Measurements from ENCODE around the gene ZNF296.

The ZNF296 gene

DNA sequence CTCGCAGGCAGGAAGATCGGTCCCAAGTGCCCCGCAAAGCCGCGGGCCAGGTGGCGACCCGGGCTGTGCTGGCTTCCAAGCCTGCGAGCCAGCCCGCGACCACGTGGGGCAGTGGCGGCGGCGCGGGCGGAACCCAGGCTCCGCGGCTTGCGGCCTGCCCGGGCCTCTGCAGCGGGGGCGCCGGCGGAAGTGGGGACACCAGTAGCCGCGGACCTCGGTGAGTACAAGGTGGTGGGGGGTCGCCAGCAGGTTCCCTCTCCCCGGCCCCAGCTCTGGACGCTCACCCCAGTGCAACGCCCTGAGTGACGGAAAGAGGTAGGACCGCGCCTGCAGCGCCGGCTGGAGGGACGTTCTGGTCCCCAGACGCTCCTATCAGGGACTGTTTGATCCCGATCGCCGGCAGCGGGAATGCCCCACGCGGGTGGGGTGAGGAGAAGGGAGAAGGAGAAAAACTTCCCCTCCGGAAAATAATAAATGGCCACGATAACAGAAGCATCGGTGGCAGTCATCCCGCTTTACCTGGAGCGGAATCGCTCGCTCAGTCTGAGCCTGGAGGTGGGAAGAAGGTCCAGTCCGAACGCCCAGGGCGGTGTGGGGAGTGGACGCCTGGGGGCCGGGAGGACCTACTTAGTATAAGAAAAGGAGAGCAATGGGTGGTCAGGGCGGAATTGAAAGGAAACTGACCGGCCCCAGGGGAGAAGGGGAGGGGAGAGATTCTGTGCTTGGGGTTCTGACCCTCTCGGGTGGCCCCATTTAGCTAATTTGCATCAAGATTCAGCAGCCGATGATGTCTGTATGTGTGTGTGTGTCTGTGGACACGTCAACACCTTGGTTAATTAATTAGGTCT, 3.0 kb upstream of the ZNF296 start, which contains the start of gene GEMIN7:
TSS of gene GEMIN7 (plus strand) at position 198 of the 848 bp plus-strand sequence. CDS start 10,855 bp downstream, outside the sequence.
- DNase-seq, result peak; percentile 95

DNA sequence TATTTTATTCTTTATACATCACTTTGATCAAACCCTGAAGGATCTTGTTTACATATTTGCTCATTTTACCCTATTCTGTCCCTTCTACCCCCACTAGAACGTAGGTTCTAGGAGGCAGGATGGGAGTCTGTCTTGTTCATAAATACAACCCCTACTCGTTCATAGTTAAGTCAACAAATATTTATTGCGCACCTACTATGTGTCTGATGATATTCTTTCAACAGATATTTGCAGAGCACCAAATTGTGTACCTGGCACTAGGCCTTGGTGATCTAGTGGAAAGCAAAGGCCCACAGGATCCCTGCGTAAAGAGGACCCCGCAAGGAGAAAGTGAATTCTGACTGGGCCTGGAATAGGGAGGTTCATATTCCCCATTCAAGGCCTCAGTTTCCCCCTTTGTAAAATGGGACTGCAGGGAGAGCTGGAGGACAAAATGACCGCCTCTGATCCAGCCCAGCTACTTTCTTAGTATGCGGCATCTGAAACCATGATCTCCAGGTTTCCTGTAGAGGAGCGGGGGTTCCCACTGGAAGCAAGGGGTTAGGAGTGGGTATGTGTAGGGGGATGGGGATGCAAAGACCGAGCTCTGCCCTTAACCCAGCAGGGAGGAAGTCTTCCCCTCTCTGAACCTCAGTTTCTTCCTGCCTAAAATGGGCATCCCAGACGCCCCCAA, 2.2 kb upstream of the ZNF296 start:
- DNase-seq, result no peak

DNA sequence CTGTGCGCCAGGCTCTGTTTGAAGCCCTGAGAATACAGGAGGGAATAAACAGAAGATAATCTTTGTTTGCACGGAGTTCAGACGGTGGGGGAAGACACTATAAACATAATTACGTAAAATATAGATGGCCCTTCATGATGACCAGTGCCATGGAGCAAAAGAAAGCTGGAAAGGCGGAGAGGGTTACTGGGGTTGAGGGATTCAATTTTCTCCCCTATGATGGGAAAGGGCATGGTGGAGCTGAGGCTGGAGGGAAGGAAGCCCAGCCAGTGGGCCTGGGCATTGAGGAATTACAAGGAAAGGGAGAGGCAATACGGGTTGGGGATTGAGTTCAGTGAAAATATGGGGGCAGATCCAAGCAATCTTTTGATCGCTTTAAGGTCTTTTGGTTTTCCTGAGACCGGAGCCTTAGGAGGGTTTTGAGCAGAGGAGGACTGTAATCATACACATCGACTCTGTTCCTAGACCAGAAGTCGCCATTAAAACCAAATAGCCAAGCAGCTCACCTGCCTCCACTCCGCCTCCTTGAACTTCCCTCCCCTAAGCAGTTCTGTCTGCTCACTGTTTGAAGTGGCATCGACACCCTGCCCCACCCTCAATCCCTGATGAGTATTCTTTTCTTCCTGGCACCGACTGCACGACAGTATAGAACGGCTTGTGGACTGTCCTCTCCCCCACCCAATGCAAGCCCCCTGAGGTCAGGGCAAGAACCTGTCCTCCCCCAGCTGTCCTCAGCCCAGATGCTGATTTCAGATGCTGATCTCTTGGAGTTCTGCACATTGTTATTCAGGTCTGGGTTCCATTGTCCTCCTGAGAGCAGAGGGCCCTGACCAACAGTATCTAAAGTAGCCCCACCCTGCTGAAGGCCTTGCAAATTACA, 813 bp upstream of the ZNF296 start:
- DNase-seq, result no peak

DNA sequence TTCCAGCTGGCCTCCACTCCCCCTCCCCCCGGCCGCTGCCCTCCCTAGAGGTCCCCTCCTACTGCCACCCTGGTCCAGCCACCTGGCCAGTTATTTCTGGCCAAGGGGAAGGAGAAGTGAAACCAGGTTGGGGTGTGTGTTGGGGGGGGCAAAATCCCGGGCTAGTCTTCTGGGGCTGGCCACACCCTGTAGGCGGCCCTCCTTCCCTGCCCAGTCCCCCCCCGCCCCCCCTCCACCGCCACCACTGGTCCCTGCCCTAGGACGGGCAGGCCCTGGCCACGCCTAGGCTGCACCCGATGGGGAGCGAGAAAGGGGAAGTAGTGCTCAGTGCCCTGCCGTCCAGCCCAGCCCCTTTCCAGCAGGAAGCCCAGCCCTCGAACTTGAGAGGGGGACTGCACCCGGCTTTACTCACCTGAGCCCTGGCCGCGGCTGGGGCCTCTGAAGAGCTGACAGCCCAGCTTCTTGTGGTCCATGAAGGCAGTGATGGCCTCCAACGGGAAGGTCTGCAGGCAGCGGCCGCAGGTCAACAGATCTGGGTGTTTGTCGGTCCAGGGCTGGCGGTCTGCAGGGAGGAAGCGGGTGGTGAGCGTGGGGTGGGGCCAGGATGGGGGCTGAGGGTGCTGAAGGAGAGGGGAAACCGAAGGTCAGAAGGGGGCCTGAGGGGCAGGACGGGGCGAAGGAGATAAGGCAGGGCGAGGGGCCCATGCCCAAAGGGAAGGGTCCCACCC, 813 bp downstream of the ZNF296 start:
- DNase-seq, result peak; percentile 77

DNA sequence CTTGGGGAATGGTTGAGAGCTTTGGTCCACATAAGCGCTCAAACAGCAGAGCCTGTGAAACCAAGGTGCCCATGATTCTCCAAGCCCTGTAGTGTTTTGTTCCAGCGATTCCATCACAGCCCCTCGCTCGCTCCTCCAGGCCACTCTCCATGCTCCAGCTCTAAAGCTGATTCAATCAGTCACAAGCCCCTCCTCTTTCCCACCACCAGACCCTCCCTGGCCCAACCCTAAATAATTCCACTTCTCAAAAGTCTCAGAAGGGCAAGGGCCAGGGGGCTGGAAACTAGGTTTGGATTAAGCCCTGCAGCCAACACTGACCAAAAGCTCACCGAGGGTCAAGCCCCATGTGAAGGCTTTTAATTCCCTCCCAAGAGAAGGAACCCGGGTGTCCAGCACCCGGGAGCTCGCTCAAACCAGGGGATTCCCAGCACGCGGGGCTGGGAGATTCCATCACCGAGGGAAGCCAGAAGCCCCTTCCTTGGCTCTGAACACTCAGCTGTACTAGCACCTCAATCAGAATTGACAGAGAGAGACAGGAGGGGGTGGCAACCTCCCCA, 1.5 kb downstream of the ZNF296 start:
- no peak for DNase-seq

DNA sequence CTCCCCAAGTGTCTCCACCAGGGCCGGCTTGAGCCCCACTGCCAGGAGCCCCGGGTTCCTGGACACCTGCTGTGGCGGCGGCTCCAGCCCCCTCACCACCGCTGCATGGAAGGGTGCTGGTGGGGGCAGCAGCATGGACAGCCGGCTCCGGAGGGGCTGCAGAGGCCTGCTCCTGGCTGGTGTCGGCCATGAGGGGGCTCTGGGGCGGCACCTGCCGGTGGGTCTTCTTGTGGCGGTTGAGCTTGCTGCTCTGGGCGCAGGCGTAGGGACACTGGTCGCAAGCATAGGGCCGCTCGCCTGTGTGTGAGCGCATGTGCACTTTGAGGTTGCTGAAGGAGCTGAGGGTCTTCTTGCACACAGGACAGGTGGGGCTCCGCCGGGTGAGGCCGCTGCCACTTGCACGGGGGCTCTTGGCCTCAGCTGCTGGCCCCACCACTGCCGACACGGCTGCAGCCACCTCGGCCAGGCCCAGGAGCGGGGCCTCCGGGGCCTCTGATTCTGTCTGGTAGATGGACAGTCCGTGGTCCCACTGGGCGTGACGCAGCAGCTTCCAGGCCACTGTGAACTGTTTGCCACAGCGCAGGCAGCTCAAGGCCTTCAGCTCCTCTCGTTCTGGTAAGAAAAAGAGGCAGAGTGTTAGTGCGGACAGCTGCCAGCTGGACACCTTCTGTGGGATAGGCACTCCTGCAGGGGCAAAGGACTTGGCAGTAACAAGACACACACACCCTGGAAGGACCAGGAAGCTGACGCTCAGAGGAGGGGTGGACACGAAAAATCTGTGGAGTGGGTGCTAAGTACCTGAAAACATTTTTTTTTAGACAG, 4.1 kb downstream of the ZNF296 start:
- DNase-seq, result no peak

DNA sequence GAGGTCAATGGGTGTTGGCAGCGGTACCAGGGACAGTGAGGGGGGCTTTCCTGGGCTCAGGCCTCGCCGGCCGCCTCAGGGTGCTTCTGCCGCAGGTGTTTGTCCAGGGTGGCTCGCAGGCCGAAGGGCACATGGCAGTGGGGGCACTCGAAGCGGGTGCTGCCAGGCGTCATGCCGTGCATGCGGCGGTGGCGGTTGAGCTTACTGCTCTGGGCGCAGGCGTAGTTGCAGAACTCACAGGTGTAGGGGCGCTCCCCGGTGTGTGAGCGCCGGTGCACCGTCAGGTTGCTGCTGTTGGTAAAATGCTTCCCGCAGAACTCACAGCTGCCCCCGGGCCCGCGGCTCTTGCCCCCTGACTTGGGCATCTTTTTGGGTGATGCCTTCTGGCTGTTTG, 4.7 kb downstream of the ZNF296 start:
- no peak for DNase-seq

DNA sequence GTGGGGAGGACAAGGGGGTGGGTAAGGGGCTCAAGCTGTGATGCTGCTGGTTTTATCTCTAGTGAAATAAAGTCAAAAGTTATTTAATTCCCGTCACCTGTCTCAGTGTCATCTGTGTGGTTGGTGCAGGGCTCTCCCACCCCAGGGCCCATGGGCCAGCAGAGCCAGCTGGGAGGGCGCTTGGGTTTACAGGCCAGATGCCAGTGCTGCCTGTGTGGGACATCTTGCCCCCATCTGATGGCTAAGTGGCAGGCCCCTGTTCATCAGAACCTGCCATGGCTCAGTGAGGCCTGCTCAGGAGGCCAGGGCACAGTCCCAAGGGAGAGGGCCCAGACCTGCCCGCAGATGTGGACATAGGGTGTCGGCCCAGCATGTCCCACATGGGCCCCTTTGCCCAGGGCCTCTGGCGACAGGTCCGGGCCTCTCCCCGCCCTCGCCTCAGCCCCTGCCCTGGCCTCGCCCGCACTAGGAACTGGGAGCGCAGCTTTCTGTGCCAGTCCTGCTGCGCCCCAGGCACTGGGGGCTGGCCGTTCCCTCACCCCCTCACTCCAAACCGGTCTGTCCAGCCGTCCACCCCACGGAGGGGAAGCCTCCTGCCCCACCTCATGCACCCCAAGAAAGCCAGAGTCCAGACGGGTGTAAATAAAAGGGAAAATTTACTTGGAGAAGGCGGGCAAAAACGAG, 5.3 kb downstream of the ZNF296 start:
- no peak for DNase-seq

DNA sequence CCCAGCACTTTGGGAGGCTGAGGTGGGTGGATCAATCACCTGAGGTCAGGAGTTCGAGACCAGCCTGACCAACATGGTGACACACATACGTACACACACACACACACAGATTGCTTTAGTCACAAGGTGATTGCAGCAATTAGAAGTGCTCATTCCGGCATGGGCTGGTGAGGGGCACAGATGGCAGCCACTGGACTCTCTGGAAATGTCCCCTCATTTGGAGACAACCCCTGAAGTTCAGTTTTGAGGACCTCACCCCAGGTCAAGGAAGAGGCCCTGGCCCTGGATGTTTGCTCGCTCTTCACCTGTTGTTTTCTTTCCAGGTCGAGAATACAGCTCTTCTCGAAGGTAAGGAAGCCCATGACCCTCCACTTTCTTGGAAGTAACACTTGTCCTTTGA, 6.1 kb downstream of the ZNF296 start:
- no peak for DNase-seq

DNA sequence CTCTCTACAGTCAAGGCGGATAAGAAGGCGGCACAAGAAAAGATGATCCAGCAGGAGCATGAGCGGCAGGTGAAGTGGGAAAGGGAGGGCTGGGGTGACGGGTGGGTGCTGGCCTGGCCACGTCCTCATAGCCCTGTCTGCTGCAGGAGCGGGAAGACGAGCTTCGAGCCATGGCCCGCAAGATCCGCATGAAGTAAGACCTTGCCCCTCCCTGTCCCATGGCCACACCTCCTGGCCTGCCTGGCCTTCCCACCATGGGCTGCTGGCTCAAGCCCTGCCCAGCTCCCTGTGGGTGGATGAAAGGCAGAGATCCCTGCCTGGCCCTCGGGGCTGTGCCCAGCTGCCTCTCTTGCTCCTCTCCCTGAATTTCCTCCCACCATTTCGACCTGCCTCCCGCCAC, 7.2 kb downstream of the ZNF296 start:
- DNase-seq, result no peak

DNA sequence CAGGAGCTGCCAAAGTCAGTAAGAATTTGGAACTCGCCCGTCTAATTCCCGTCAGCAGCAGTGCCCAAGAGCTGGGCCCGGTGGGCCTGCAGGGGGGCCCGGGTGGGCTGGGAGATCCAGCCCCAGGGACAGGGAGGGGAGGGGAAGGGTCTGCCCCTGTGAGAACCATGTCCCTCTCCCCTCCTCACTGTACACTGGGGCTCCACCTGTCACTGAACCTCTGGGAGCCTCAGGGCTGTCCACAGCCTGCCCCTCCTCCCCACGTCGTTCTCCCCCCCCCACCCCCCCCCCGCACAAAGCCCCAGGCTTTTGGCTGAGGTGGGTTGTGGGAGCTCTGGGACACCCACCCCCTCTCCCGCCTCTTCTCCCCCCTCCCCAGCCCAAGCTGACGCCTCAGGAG, 8.2 kb downstream of the ZNF296 start:
- no peak for DNase-seq

DNA sequence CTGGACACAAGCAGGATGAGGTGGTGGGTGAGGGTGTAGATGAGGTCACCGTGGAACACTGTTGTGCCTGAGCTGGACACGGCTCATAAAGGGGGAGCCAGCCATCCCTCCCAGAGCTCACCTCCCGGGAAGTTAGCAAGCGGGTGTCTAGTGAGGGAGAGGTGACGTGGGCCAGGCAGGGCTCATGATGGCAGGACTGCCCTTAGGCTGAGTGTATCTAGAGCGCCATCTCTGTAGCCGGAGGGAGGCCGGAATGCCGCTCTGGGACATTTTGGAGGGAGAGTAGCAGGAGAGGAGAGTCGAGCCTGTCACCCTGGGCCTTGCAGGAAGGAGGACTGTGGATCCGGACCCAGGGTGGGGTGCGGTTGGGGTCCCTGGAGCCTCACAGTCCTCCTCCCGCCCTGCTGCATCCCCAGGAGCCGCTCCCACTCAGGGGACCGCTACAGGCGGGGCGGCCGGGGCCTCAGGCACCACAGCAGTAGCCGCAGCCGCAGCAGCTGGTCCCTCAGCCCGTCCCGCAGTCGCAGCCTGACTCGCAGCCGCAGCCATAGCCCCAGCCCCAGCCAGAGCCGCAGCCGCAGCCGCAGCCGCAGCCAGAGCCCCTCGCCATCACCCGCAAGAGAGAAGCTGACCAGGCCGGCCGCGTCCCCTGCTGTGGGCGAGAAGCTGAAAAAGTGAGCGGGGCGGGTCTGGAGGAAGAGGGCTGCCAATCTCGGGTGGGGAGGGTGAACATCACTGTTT, 9.2 kb downstream of the ZNF296 start:
- DNase-seq, result no peak

DNA sequence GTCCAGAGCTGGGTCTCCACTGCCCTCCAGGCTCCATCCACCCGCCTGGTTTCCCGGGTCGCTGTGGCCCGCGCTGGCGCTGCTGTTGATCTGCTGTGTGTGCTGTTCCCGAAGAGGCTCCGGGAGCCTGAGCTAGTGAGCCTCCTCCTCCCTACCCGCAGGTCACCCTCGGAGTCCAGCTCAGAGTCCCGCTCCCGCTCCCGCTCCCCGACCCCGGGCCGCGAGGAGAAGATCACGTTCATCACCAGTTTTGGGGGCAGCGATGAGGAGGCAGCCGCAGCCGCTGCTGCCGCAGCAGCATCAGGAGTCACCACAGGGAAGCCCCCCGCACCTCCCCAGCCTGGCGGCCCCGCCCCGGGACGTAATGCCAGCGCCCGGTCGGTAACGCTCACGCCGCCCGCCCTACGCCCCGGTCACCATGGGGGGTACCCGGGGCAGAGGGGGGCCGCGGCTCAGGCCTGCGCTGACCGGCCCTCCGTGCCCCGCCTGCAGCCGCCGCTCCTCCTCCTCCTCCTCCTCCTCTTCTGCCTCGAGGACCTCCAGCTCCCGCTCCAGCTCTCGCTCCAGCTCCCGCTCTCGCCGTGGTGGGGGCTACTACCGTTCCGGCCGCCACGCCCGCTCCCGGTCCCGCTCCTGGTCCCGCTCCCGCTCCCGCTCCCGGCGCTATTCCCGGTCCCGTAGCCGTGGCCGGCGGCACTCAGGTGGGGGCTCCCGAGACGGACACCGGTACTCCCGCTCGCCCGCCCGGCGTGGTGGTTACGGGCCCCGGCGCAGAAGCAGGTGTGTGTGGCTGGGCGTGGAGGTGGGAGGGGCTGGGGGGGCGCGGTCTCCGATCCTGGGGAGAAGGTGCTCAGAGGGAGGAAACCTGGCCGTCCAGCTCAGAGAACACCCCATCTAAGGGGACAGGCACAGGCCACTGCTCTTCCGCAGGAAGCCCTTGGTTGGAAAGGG, 12.2 kb downstream of the ZNF296 start:
- DNase-seq, result no peak

DNA sequence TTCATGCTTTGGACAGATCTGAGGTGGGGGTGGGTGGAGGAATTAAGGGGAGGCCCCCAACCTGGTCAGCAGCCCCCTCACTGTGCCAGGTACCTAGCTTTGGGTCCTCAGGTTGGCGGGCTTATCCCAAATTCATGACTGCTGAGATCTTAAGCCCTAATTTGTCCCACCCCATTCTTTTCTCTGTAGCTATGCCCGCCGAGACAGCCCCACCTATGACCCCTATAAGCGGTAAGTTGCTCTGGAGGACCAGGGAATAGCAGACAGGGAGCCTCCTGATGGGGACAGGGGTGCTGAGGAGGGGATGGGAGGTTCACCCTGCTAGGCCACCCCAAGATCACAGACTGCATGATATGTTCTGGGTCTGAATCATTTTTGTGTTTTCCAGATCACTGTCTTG, 14.3 kb downstream of the ZNF296 start:
- DNase-seq, result no peak

DNA sequence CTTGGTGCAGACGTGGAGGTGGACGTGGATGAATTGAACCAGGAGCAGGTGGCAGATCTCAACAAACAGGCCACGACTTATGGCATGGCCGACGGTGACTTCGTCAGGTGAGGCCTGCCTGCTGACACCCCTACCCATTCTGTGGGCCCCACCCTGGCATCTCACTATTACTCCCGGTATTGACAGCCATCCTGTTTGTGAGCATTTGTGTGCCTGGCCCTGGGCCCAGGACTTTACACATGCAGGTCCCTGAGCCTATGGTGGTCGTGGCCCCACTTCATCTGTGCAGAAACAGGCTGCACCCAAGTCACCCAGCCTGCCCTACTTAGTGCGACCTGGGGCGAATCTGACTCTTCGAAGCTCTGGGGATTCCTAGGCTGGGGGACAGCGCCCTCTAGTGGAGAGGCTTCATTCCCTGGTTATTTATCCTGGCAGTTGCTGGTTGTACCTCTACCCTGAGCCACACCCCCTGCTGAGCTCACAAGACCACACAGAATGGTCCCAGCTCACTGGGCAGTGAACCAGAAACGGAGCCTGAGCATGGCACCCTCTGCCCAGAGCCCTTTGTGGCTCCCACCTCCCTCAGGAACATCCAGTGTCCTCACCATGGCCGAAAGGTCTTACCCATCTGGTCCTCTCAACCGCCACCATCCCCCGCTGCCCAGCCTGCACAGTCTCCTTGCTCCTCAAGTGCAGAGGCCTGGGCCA, 16.9 kb downstream of the ZNF296 start:
- DNase-seq, result peak; percentile 59

DNA sequence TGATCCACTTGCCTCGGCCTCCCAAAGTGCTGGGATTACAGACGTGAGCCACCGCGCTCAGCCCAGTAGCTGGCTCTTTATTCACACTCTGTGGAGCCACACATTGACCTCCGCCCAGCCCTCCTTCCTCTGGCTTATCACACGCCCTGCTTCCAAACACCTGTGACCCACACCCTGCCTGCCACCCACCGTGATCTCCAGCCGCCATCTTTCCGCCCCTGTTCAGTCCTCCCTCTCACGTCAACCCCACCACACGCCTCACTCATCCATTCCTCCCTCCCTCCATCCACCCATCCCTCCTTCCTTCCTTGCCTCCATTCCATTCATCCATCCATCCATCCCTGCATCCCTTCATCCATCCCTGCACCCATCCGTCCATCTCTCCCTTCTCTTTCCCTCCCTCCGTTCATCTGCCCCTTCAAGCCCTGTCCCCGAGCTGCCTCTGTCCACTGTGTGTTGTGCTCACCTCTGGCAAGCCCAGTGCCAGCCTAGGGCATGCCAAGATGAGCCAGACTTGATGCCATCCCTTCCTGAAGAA, 17.6 kb downstream of the ZNF296 start:
- DNase-seq, result no peak

DNA sequence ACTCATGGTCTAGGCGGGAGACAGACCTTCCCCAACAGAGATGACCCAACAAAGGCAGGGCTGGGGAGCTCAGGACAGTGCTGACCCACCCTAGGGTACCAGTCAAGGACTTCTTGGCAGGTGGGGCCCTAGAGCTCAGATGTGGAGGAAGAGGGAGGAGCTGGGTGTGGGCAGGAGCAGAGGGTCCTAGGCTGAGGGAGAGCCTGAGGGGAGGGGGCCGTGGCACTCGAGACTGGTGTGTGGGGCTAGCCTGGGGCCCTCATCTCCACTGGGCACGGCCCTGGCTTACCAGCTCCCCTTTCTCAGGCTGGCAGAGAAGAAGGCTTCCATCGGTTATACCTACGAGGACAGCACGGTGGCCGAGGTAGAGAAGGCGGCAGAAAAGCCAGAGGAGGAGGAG, 18.8 kb downstream of the ZNF296 start:
- no peak for DNase-seq

DNA sequence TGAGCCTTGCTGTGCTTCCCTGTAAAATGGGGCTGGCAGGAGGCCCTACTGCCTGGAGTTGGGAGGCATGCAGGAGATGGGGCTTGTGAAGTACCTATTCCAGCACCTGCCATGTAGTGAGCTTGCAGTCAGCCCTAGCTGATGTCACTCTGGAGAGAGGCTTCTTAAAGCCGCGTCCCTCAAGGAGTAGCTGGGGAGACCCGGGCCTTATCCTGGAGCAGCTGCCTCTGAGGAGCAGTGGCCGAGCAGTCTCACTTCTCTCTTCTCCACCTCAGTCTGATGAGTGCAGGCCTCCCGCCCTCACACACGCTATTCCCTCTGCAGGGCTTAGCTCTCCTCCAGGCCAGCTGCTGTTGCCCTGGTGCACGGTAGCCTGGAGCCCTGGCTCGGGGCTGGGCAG, 19.4 kb downstream of the ZNF296 start:
- DNase-seq, result no peak

Data from NCI-H146 (cell line).